ENCODE measurements around the gene ZSWIM5. TPM values are rescaled to one million over a fixed set of nuclear protein-coding genes. Genes with fewer than 3 reads are reported as not detected.

Gene ZSWIM5
- total and polyA plus RNA-seq, 9 of the 15 experiments (the other 6 are each of a cell fraction or from before 2014, with no cell fraction given) = under 0.01 to 0.07 (median 0.03) TPM; not detected in 3

- TF ChIP-seq, protein P1, sequence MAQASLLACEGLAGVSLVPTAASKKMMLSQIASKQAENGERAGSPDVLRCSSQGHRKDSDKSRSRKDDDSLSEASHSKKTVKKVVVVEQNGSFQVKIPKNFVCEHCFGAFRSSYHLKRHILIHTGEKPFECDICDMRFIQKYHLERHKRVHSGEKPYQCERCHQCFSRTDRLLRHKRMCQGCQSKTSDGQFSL (CRISPR knock-in tag; IDR thresholded peaks at IDR 0.05) = no peak
- TF ChIP-seq, protein P1 (tag; IDR thresholded peaks at IDR 0.05) = peak in 1 of 2 experiments; percentile 75; a peak in 1 of 4 replicates
- peak; percentile 17; the same call in 1 of the 2 replicates for TF ChIP-seq HOMEZ (CRISPR knock-in tag; IDR thresholded peaks at IDR 0.05)
- peak; percentile 81 for TF ChIP-seq POLR2G (IDR thresholded peaks at IDR 0.05; ENCODE audit: low read depth, low read length)
- peak; percentile 60; the same call in 1 of the 2 replicates for TF ChIP-seq PTRF (tag; IDR thresholded peaks at IDR 0.05)
- no peak for TF ChIP-seq DLX4 (CRISPR knock-in tag; IDR thresholded peaks at IDR 0.05)
- TF ChIP-seq, protein P2, sequence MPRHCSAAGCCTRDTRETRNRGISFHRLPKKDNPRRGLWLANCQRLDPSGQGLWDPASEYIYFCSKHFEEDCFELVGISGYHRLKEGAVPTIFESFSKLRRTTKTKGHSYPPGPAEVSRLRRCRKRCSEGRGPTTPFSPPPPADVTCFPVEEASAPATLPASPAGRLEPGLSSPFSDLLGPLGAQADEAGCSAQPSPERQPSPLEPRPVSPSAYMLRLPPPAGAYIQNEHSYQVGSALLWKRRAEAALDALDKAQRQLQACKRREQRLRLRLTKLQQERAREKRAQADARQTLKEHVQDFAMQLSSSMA (CRISPR knock-in tag; IDR thresholded peaks at IDR 0.05) = no peak
- TF ChIP-seq ZBTB43 (CRISPR knock-in tag; IDR thresholded peaks at IDR 0.05) = peak; percentile 90
- TF ChIP-seq RFX5 (IDR thresholded peaks at IDR 0.05; ENCODE audit: low read depth, low read length) = no peak
- TF ChIP-seq ZNF263 (CRISPR knock-in tag; IDR thresholded peaks at IDR 0.05; ENCODE audit: borderline replicate concordance) = 0 out of 2 replicates have a peak, but pooled peaks have one; percentile 8
- TF ChIP-seq, protein P3, sequence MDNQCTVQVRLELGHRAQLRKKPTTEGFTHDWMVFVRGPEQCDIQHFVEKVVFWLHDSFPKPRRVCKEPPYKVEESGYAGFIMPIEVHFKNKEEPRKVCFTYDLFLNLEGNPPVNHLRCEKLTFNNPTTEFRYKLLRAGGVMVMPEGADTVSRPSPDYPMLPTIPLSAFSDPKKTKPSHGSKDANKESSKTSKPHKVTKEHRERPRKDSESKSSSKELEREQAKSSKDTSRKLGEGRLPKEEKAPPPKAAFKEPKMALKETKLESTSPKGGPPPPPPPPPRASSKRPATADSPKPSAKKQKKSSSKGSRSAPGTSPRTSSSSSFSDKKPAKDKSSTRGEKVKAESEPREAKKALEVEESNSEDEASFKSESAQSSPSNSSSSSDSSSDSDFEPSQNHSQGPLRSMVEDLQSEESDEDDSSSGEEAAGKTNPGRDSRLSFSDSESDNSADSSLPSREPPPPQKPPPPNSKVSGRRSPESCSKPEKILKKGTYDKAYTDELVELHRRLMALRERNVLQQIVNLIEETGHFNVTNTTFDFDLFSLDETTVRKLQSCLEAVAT (IDR thresholded peaks at IDR 0.05) = peak in 1 of 2 experiments; percentile 35; a peak in 1 of 4 replicates
- TF ChIP-seq, protein P4, sequence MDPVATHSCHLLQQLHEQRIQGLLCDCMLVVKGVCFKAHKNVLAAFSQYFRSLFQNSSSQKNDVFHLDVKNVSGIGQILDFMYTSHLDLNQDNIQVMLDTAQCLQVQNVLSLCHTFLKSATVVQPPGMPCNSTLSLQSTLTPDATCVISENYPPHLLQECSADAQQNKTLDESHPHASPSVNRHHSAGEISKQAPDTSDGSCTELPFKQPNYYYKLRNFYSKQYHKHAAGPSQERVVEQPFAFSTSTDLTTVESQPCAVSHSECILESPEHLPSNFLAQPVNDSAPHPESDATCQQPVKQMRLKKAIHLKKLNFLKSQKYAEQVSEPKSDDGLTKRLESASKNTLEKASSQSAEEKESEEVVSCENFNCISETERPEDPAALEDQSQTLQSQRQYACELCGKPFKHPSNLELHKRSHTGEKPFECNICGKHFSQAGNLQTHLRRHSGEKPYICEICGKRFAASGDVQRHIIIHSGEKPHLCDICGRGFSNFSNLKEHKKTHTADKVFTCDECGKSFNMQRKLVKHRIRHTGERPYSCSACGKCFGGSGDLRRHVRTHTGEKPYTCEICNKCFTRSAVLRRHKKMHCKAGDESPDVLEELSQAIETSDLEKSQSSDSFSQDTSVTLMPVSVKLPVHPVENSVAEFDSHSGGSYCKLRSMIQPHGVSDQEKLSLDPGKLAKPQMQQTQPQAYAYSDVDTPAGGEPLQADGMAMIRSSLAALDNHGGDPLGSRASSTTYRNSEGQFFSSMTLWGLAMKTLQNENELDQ (CRISPR knock-in tag; IDR thresholded peaks at IDR 0.05; ENCODE audit: borderline replicate concordance) = peak; percentile 94; the same call in 1 of the 2 replicates
- TF ChIP-seq ZNF76 (CRISPR knock-in tag; IDR thresholded peaks at IDR 0.05; ENCODE audit: borderline replicate concordance) = no peak
- peak; percentile 92 for TF ChIP-seq HNRNPLL (IDR thresholded peaks at IDR 0.05; ENCODE audit: low read depth, low read length, poor library complexity, severe bottlenecking)
- no peak for TF ChIP-seq CC2D1A (IDR thresholded peaks at IDR 0.05)
- 0 out of 2 replicates have a peak, but pooled peaks have one; percentile 13 for TF ChIP-seq IFI16 (CRISPR knock-in tag; IDR thresholded peaks at IDR 0.05)
These were observed 194.4 kb downstream of the ZSWIM5 start, which contains the start of gene UROD (continued) for GRCh38 chr1:45011837-45012638.
